ENCODE data around the gene ZRANB3.

DNA sequence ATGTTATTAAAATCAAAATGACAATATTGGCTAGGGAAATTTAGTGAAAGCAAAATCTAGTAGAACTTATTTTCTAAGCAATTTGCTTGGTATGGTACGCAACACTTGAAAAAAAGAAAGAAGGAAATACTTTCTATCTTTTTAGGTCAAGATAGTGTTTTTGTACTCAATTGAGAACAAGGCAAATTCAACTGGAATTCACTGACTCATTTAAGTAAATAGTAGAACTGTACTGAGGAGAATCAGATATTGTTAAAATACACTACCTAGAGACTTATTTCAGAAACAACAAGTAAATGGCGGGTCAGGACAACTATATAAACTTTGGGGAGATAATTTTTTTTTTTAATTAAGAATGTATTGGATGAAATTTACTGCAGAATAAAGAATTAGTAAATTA is 18.9 kb downstream of the ZRANB3 start:
- TF ChIP-seq REST (IDR thresholded peaks at IDR 0.05; ENCODE audit: insufficient read depth in 1 of 2, low read depth in 2 of 2, low read length in 2 of 2): no peak
- no peak for TF ChIP-seq SIN3A (IDR thresholded peaks at IDR 0.05; ENCODE audit: borderline replicate concordance, insufficient read depth, low read length)

All from PFSK-1 (cell line).